ENCODE data around the gene SPDYE16.
"Not testable (repeated sequence)": the region's sequence is repeated elsewhere in the genome, so short reads cannot be mapped to it uniquely, and the experiment has no call there.

Gene SPDYE16, protein sequence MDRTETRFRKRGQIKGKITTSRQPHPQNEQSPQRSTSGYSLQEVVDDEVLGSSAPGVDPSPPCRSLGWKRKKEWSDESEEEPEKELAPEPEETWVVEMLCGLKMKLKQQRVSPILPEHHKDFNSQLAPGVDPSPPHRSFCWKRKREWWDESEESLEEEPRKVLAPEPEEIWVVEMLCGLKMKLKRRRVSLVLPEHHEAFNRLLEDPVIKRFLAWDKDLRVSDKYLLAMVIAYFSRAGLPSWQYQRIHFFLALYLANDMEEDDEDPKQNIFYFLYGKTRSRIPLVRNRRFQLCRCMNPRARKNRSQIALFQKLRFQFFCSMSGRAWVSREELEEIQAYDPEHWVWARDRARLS

DNA sequence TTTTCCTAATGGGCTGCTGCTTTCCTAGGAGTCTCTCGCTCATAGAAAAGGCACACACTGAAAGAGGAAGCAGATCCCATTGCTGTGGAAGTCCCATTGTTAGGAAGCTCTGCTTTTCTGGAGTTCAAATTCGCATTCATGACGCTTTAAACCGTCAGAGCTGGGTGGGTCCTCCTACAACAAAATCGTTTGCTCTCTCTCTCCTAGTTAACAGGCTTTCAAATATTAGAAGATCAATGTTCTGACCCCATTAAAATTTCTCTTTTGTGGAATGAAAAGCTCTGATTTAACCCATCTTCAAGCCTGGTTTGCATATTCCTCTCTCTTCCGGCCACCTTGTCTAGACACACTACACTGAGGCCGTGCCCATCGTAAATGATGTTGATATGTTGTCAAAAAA is at the start of gene SPDYE16:
Gene SPDYE16 (minus strand): TSS at position 101 of the 400 bp plus-strand sequence. CDS start 1,838 bp downstream, outside the sequence.
- DNase-seq (ENCODE audit: low read depth in 3 of 3, low spot score in 1 of 3): not testable (repeated sequence)

- DNase-seq (ENCODE audit: low read depth in 3 of 3, low spot score in 1 of 3): not testable (repeated sequence)
These were observed 49.6 kb upstream of the SPDYE16 start for GRCh38 chr7:76592694-76593093.

GRCh38 chr7:76591602-76592304 is 48.7 kb upstream of the SPDYE16 start:
- not testable (repeated sequence) for DNase-seq (ENCODE audit: low read depth in 3 of 3, low spot score in 1 of 3)

DNA sequence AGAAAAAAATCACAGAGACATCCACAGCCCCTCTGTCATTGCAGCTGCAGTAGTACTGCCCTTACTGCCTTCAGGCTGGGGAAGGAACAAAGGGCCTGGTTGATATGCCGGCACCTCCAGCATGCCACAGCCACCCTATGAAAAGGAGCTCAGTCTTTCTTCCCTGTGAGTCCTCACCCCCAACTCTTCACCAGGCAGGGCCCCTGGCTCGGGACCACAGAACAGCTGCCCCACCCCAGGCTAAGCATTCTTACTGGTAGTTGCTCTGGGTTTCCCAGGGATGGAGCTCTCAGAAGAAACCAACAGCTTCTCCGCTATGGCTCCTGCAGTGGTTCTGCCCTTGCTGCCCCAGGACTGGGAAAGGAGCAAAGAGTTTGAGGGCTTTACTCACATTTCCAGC is 47.9 kb upstream of the SPDYE16 start:
- not testable (repeated sequence) for DNase-seq (ENCODE audit: low read depth in 3 of 3, low spot score in 1 of 3)

DNA sequence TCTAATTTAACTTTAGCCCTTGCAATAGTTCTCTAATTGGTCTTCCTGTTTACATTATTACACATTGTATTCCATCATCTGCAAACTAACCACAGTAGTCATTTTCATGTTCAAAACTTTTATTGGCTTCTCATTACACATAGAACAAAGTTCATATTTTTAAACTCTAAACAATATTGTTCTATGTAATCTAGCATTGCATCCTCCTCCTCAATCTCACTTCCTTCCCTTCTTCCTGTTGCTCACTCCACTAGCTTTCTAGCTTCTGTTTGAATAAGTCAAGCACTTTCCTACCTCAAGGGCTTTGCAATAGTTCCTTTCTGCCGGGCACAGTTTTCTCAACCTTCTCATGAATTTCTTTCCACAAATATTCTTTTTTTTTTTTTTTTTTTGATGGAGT is 45.5 kb upstream of the SPDYE16 start:
- not testable (repeated sequence) for DNase-seq (ENCODE audit: low read depth in 3 of 3, low spot score in 1 of 3)

GRCh38 chr7:76586585-76587315 is 43.7 kb upstream of the SPDYE16 start:
- not testable (repeated sequence) for DNase-seq (ENCODE audit: low read depth in 3 of 3, low spot score in 1 of 3)

DNA sequence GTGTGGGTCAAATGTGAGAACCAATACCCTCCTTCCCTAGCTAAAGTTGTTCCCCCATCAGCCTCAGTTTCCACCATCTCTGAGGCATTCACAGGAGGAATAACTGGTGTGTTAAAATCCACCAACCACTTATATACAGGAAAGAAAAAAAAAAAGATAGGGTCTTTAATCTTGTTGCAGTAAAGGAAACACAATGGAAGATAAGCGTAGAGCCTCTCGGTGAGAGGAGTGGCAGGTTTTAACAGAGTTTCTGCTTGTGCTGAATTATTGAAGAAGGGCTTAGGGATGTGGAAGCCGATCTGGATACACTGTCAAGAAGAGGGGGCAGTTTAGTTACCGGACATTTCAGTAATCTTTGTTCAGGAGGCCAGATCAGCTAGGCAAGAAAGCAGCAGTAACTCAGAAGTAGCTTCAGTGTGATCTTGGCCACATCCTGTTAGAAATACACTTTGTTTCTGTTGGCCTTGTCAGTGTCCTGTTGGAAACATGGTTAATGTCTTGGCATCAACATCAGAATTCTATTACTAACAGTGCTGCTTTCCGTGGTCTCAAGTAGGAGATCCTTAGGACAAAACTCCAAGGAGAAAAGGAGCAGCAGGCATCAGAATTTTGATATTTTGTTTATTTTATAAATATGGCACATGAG is 40.7 kb upstream of the SPDYE16 start:
- DNase-seq (ENCODE audit: low read depth in 3 of 3, low spot score in 1 of 3): not testable (repeated sequence)

GRCh38 chr7:76582848-76583631 is 39.9 kb upstream of the SPDYE16 start:
- DNase-seq (ENCODE audit: low read depth in 3 of 3, low spot score in 1 of 3): not testable (repeated sequence)

- not testable (repeated sequence) for DNase-seq (ENCODE audit: low read depth in 3 of 3, low spot score in 1 of 3)
These were observed 33.0 kb upstream of the SPDYE16 start for GRCh38 chr7:76575919-76576655.

DNA sequence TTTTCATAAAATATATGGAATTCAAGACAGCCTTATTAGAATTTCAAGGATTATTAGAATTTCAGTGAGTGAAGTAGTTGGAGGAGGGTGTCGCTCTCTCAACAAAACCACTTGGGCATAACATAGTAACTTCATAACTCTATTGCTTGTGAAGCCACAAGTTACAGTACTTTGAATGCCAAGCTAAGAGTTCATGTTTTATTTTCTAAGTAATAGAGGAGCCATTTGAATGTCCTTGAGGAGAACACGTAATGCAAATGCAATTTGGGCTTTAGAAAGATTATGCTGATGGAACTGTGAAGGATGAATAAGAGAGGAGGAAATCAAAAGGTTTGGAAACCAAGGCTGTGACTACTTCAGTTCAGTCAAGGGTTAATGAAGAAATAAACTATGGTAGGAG is 32.3 kb upstream of the SPDYE16 start:
- not testable (repeated sequence) for DNase-seq (ENCODE audit: low read depth in 3 of 3, low spot score in 1 of 3)

GRCh38 chr7:76572296-76572695 is 29.2 kb upstream of the SPDYE16 start:
- DNase-seq (ENCODE audit: low read depth in 3 of 3, low spot score in 1 of 3): not testable (repeated sequence)

DNA sequence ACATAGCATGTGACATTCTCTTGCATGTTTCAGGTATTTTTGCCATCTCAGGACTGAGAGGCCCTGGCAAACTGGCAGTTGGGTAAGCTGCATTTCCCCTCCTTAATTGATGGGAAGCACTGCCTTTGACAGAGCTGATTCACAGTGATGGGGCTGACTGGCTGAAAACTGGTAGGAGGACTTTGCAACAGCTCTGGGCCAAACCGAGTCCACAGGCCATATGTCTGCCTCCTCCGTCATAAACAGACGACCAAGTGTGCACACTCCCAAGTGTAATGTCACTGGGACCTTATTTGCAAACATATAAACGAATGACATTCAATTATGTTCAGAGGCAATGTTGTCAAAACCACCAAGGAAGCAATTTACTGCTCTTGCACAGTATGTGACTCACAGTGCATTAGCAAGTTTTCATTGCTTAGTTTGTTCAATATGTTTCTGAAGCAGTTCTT is 27.3 kb upstream of the SPDYE16 start:
- DNase-seq (ENCODE audit: low read depth in 3 of 3, low spot score in 1 of 3): not testable (repeated sequence)

DNA sequence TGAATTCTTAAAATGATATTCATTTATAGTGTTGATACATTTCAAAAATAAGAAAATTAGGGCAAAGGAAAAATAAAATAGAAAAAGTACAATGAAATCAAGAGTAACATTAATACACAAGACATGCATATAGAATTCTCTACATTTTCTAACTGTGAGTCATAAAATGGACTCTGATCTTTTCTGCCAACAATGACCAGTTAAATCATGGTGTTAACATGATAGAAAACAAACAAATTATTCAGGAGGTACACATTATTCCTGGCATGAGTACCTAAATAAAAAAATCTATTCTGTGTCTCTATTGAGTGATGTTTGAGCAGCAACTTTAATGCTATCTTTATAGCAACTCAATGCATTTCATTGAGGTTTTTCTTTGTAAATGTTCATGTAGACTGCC is 25.6 kb upstream of the SPDYE16 start:
- not testable (repeated sequence) for DNase-seq (ENCODE audit: low read depth in 3 of 3, low spot score in 1 of 3)

DNA sequence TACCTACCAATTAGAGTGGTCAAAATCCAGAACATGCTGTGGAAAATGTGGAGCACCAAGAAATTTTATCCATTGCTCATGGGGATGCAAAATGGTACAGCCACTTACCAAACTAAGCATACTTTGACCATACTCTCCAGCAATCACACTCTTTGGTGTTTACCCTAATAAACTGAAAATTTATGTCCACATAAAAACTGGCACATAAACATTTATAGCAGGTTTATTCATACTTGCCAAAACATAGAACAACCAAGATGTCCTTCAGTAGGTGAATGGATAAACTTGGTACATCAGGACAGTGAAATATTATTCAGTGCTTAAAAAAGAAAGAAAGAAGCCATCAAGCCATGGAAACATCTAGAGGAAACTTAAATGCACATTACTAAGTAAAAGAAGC is 24.7 kb upstream of the SPDYE16 start:
- DNase-seq (ENCODE audit: low read depth in 3 of 3, low spot score in 1 of 3): not testable (repeated sequence)

DNA sequence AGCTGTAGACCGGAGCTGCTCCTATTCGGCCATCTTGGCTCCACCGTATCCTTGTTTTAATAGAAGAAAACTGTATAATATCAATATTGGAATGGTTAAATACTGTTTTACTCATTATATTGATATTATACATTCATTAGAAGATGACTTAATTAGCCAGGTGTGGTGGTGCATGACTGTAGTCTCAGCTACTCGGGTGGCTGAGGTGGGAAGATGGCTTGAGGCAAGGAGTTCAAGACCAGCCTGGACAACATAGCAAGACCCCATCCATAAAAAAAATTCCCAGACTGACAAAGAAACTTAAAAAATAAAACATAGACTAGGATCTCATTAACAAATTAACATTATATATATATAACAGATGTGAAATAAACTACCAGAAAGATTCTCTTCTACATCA is 24.2 kb upstream of the SPDYE16 start:
- not testable (repeated sequence) for DNase-seq (ENCODE audit: low read depth in 3 of 3, low spot score in 1 of 3)

DNA sequence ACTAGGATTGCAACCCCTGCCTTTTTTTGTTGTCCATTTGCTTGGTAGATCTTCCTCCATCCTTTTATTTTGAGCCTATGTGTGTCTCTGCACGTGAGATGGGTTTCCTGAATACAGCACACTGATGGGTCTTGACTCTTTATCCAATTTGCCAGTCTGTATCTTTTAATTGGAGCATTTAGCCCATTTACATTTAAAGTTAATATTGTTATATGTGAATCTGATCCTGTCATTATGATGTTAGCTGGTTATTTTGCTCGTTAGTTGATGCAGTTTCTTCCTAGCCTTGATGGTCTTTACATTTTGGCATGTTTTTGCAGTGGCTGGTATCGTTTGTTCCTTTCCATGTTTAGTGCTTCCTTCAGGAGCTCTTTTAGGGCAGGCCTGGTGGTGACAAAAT is 21.9 kb upstream of the SPDYE16 start:
- DNase-seq (ENCODE audit: low read depth in 3 of 3, low spot score in 1 of 3): not testable (repeated sequence)

GRCh38 chr7:76561342-76561741 is 18.2 kb upstream of the SPDYE16 start:
- DNase-seq (ENCODE audit: low read depth in 3 of 3, low spot score in 1 of 3): not testable (repeated sequence)

GRCh38 chr7:76560157-76560556 is 17.1 kb upstream of the SPDYE16 start:
- DNase-seq (ENCODE audit: low read depth in 3 of 3, low spot score in 1 of 3): not testable (repeated sequence)

- not testable (repeated sequence) for DNase-seq (ENCODE audit: low read depth in 3 of 3, low spot score in 1 of 3)
These were observed 16.6 kb upstream of the SPDYE16 start for GRCh38 chr7:76559685-76560084.

Data from stimulated activated CD4-positive, alpha-beta T cell treated with anti-CD3 and anti-CD28 coated beads, TNF-alpha, amount 100 ng/mL, for 1 hour (primary cell).